GM13977 (cell line): ENCODE measurements around the gene DYRK2.

Experiments
- DNase-seq: peaks from one replicate; pipeline ENCODE4 v3.0.0; 2012; ENCODE audit warnings: low spot score
- in situ Hi-C: fragments of 300-500 bp; cut with MboI; formaldehyde crosslinking; loops from one replicate; pipeline ENCODE4 v1.12.0; 2022; ENCODE audit warnings: low sequenced_read_pairs, low pct_unique_long_range_greater_than_20kb, mixed read lengths, inconsistent platforms; ENCODE audit not compliant: unreplicated experiment
- TF ChIP-seq, protein P1 (sequence below): IDR thresholded peaks from 2 replicates; pipeline ENCODE4 v1.5.1; 2012; ENCODE audit warnings: mild to moderate bottlenecking, control low read depth; ENCODE audit not compliant: insufficient read depth; ENCODE audit errors: extremely low read depth, missing control alignments

Gene DYRK2

DNA sequence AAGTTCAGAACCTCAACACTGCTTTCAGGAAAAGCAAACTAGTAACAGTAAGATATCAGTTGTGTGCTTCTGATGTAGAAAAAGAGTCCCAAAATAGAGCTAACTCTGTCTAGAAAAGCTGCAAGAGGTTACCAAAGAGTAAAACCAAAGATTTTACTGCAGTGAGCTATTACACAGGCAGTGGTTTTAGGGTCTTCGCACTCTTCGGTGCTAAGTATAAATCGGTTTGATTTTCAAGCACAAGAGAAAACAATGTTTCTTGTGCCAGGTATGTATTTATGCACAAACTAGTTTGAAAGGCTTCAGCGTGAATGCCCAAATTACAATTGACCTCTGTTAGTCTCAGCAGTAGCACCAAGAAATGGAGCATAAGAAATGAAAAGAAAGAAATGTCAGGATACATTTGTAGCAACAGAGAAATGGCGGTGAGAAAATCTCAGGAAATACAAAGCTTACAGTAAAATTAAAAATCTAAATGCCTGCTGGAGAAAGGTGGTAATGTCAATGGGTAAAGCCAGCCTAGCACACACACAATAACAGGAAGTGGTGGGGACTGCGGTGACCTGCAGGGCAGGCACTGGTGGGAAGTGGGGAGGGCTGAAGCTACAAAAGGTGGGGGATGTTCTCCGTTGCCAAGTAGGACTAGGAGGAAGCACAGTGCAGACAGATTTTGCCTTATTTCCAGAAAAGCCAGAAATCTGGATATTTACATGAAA, 18.0 kb upstream of the DYRK2 start:
- no peak for DNase-seq
- TF ChIP-seq, protein P1, sequence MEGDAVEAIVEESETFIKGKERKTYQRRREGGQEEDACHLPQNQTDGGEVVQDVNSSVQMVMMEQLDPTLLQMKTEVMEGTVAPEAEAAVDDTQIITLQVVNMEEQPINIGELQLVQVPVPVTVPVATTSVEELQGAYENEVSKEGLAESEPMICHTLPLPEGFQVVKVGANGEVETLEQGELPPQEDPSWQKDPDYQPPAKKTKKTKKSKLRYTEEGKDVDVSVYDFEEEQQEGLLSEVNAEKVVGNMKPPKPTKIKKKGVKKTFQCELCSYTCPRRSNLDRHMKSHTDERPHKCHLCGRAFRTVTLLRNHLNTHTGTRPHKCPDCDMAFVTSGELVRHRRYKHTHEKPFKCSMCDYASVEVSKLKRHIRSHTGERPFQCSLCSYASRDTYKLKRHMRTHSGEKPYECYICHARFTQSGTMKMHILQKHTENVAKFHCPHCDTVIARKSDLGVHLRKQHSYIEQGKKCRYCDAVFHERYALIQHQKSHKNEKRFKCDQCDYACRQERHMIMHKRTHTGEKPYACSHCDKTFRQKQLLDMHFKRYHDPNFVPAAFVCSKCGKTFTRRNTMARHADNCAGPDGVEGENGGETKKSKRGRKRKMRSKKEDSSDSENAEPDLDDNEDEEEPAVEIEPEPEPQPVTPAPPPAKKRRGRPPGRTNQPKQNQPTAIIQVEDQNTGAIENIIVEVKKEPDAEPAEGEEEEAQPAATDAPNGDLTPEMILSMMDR = no peak
- in situ Hi-C loops = no loop called here

DNA sequence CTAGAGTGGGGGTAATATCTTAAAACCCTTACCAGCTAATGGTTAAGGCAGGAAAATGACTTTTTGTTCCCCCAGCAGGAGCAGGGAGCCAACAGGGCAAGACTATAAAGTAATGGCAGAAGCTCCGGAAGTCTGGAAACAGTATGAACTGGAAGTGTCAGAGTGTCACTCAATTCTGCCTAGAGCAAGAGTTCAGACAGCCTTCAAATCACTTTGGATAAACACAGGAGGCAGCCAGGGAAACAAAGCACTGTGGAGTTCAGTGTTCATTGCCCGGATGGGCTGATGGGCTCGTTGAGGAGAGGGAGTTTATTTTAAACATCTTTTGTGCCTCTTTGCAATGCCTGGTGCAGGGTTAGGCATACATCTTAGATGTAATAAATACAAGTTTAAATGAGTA, 16.5 kb upstream of the DYRK2 start:
- DNase-seq = no peak
- TF ChIP-seq, protein P1 = no peak
- in situ Hi-C loops = no loop called here

DNA sequence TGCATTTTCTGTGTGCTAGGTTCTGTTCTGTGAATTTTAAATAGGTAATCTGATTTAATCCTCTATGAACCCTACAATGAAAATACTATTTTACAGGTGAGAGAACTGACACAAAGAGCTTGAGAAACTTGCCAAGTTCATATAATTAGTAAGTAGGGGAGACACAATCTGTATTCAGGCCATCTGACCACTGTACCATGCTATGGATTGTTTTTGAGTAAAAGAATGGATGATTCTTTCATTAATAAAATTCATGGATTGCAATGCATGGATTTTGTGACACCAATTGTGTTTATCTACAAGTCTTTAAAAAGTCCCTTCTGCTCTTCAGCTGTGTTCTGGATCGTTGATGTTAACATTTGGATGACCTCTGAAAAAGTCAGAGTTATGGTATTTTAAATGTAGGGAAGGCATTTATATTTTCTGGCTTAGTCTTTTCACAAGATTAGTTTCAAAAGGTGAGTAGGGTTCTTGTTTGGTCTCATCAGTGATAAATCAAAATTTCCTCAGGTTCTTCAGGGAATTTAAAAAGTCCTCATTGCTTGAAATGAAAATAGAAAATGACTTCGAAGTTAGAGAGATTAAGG, 15.4 kb upstream of the DYRK2 start:
- in situ Hi-C loops = no loop called here
- TF ChIP-seq, protein P1 = no peak
- no peak for DNase-seq

DNA sequence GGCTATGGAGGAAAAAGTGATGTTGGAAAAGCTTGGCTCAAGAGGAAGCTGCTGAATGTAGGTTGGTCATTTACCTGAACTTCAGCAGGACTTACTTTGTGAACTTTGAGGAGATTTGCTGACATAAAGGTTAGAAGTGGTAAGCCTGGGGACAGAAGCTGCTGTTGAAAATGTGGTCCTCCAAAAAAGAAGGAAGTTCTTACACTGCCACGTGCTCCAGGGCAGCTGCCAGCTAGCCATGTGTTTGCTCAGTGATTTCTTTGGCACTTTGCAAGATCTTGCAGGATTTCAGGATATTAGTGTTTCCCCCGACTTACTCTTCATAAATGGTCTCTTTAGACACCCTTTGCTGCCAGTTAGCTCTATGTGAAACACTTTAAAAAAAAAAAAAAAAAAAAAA, 14.8 kb upstream of the DYRK2 start:
- DNase-seq = no peak
- TF ChIP-seq, protein P1 = no peak
- in situ Hi-C loops = no loop called here

DNA sequence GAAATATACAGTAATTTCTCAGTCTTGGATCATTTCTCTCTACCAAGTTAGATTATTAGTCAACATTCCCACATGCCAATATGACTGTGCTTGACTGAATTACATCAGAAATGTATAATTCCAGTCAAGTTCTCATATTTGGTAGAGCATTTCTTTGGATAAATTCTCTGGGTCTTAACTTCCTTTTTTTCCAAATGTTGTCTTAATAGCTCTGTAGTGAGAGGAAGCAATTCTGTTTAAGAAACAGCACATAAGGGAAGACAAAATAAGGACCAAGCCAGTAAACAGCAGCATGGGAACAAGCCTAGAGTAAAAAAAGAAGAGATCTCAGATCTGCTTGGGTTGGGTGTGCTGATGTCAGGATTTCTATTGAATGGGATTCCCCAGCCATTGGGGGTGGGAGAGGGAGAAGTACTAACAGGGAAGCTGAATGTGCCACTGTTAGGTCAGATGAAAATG, 14.2 kb upstream of the DYRK2 start:
- in situ Hi-C loops = no loop called here
- DNase-seq = no peak
- TF ChIP-seq, protein P1 = no peak

DNA sequence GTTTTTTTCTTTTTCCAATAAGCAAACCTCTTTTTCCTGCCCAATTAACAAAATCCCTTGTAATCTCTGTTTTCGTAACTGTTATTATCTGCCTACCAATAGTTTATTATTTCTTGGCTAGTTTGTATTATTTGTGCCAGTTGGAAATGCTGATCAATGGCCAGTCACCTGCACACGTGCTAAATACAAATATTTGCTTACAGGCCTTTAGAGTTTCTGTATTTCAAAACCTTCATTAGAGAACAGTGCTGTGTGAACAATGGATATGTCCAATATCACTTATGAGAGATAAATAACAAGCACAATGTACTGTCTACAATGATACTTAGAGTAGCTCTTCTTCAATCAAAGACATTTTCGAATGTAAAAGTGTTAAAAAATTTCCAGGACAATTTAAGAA, 10.8 kb upstream of the DYRK2 start:
- TF ChIP-seq, protein P1 = no peak
- DNase-seq = no peak
- in situ Hi-C loops = no loop called here
